ENCODE measurements around the gene CALML5.

DNA sequence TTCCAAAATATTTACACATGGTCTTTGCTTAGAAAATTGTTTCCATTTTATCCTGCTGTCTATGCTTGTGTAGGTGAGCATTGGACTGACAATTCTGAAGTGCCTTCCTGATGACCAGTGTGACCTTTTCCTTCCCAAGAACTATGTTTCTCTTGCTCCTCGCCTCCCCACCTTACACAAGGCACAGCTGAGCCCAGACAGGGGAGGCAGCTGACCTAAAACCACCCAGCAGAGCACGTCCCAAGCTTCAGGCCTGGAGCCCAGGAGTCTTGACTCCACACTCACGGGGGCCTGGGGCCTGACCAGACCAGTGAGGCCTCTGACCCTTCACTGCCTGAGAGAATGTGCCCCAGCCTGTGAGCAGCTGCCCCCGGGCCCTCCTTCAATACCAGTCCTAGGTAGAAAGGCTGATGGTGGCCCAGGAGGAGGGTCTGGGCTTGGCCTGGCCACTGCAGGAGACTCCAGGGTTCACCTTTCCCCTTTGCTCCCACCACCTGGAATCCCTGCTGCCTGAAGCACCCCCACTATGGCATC is 7.0 kb downstream of the CALML5 start:
- TF ChIP-seq, protein P1, sequence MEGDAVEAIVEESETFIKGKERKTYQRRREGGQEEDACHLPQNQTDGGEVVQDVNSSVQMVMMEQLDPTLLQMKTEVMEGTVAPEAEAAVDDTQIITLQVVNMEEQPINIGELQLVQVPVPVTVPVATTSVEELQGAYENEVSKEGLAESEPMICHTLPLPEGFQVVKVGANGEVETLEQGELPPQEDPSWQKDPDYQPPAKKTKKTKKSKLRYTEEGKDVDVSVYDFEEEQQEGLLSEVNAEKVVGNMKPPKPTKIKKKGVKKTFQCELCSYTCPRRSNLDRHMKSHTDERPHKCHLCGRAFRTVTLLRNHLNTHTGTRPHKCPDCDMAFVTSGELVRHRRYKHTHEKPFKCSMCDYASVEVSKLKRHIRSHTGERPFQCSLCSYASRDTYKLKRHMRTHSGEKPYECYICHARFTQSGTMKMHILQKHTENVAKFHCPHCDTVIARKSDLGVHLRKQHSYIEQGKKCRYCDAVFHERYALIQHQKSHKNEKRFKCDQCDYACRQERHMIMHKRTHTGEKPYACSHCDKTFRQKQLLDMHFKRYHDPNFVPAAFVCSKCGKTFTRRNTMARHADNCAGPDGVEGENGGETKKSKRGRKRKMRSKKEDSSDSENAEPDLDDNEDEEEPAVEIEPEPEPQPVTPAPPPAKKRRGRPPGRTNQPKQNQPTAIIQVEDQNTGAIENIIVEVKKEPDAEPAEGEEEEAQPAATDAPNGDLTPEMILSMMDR (IDR thresholded peaks at IDR 0.05): no peak
- no peak for TF ChIP-seq KAT7 (CRISPR knock-in tag; IDR thresholded peaks at IDR 0.05; ENCODE audit: borderline replicate concordance)

All from WTC11 (cell line).